ENCODE measurements around the gene PHOX2A. TPM values are rescaled to one million over a fixed set of nuclear protein-coding genes. Genes with fewer than 3 reads are reported as not detected.
"Not testable (repeated sequence)": the region's sequence is repeated elsewhere in the genome, so short reads cannot be mapped to it uniquely, and the experiment has no call there.

The PHOX2A gene
- total RNA-seq, 1 experiment from 2014 or later: not detected

DNA sequence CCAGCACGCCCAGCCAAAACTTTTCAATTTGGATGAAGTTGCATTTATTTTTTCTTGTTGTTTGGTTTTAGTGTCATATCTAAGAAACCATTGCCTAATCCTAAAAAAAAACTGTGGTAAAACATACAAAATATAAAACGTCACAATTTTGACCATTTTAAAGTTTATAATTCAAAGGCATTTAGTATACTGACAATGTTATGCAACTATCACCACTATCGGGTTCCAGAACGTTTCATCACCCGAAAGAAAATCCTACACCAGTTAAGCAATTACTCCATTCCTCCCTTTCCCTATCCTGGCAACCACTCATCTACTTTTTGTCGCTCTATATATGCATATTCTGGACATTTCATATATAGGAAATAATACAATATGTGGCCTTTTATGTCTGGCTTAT lies 30.5 kb upstream of the PHOX2A start:
- BruUV-seq (replicated peaks): no TSS peak
- ATAC-seq (no peak), DNase-seq (no peak)
- H3K9me3 ChIP-seq (ENCODE audit: low read length): no peaks in the 10 kb centered on the region
- no peak overlapping the region for H3K4me2 ChIP-seq (ENCODE audit: low read length)
- CTCF ChIA-PET: no interaction called here
- H3K27me3 ChIP-seq (ENCODE audit: low read length): no peaks in the 10 kb centered on the region
- TF ChIP-seq EZH2phosphoT487 (IDR thresholded peaks at IDR 0.05; ENCODE audit: borderline replicate concordance, low read length): no peak
- no peak for TF ChIP-seq EZH2 (IDR thresholded peaks at IDR 0.05; ENCODE audit: low read length, unreplicated experiment)
- TF ChIP-seq, protein P1, sequence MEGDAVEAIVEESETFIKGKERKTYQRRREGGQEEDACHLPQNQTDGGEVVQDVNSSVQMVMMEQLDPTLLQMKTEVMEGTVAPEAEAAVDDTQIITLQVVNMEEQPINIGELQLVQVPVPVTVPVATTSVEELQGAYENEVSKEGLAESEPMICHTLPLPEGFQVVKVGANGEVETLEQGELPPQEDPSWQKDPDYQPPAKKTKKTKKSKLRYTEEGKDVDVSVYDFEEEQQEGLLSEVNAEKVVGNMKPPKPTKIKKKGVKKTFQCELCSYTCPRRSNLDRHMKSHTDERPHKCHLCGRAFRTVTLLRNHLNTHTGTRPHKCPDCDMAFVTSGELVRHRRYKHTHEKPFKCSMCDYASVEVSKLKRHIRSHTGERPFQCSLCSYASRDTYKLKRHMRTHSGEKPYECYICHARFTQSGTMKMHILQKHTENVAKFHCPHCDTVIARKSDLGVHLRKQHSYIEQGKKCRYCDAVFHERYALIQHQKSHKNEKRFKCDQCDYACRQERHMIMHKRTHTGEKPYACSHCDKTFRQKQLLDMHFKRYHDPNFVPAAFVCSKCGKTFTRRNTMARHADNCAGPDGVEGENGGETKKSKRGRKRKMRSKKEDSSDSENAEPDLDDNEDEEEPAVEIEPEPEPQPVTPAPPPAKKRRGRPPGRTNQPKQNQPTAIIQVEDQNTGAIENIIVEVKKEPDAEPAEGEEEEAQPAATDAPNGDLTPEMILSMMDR (conservative IDR thresholded peaks at IDR 0.05; ENCODE audit: low read depth, low read length): no peak
- POLR2A ChIA-PET (ENCODE audit: unreplicated experiment): no interaction called here
- peaks cover 6% of the 10 kb centered on the region for H3K4me1 ChIP-seq (ENCODE audit: insufficient read depth, low read length)
- H3K36me3 ChIP-seq (ENCODE audit: low read depth, low read length): no peaks in the 10 kb centered on the region
- no peak overlapping the region for H3K27ac ChIP-seq (ENCODE audit: low read length)
- no peak overlapping the region for H3K9ac ChIP-seq (ENCODE audit: low read length)
- H3K9me2 ChIP-seq (replicated peaks; ENCODE audit: low read length): no peaks in the 10 kb centered on the region
- H3K4me3 ChIP-seq (ENCODE audit: low read length): no peak overlapping the region
- H3F3A ChIP-seq (ENCODE audit: low read length, unreplicated experiment): no peaks in the 10 kb centered on the region
- no peaks in the 10 kb centered on the region for H3K79me2 ChIP-seq (ENCODE audit: low read length)
- intact Hi-C loops (cut with micrococcal nuclease): no loop called here
- no peak overlapping the region for H2AFZ ChIP-seq (ENCODE audit: low read length)
- H4K20me1 ChIP-seq (ENCODE audit: low read length): no peaks in the 10 kb centered on the region

DNA sequence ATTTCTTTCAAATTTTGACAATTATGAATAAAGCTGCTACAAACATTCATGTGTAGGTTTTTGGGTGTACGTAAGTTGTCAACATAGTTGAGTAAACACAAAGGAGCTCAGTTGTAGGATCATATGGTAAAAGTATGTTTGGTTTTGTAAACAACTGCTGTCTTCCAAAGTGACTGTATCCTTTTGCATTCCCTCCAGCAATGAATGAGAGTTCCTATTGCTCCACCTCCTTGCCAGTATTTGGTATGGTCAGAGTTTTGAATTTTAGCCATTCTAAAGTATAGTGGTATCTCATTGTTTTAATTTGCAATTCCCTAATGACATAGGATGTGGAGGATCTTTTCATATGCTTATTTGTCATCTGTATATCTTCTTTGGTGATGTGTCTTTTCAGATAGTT lies 28.0 kb upstream of the PHOX2A start:
- Histone ChIP-seq H3K9ac (ENCODE audit: low read length) (no peak overlapping the region), H3K79me2 (ENCODE audit: low read length) (no peaks in the 10 kb centered on the region), H3K27me3 (ENCODE audit: low read length) (no peaks in the 10 kb centered on the region), H3K4me1 (ENCODE audit: insufficient read depth, low read length) (no peaks in the 10 kb centered on the region), H3K27ac (ENCODE audit: low read length) (no peak overlapping the region), H4K20me1 (ENCODE audit: low read length) (no peaks in the 10 kb centered on the region), H3K9me2 (replicated peaks; ENCODE audit: low read length) (no peaks in the 10 kb centered on the region), H2AFZ (ENCODE audit: low read length) (no peak overlapping the region), H3K9me3 (ENCODE audit: low read length) (no peaks in the 10 kb centered on the region), H3K36me3 (ENCODE audit: low read depth, low read length) (no peaks in the 10 kb centered on the region), H3F3A (ENCODE audit: low read length, unreplicated experiment) (no peaks in the 10 kb centered on the region), H3K4me3 (ENCODE audit: low read length) (no peak overlapping the region), H3K4me2 (ENCODE audit: low read length) (no peak overlapping the region)
- ATAC-seq (no peak), DNase-seq (no peak)
- BruUV-seq (replicated peaks): no TSS peak
- TF ChIP-seq, protein P1 (conservative IDR thresholded peaks at IDR 0.05; ENCODE audit: low read depth, low read length): no peak
- TF ChIP-seq EZH2phosphoT487 (IDR thresholded peaks at IDR 0.05; ENCODE audit: borderline replicate concordance, low read length) (no peak), EZH2 (IDR thresholded peaks at IDR 0.05; ENCODE audit: low read length, unreplicated experiment) (no peak)
- intact Hi-C loops (cut with micrococcal nuclease): no loop called here
- ChIA-PET CTCF (no interaction called here), POLR2A (ENCODE audit: unreplicated experiment) (no interaction called here)

DNA sequence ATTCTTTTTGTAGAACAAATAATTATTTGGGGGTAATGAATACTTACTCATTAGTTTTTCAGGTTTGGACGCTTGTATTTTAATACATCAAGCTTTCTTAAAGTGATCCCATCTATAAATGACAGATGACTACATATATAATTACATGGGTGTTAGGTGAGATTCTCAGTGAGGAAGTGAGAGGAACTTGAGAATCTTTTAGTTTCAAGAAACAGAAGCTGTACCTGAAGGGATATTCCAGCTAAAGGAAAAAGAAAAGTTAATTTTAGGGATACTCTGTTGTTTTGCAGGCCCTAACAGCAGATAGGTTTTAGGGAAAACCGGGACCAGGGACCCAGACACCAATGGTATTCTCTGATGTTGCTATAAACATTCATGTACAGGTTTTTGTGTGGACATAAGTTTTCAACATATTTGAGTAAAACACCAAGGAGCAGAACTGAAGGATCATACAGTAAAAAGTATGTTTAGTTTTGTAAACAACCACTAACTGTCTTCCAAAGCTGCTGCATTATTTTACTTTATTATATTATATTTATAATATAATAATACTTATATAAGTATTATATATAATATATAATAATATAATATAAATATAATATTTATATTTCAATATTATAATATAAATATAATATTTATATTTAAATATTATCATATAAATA lies 24.1 kb upstream of the PHOX2A start:
- ATAC-seq (no peak), DNase-seq (no peak)
- Histone ChIP-seq H3K27ac (ENCODE audit: low read length) (no peak overlapping the region), H3K36me3 (ENCODE audit: low read depth, low read length) (no peaks in the 10 kb centered on the region), H4K20me1 (ENCODE audit: low read length) (no peaks in the 10 kb centered on the region), H2AFZ (ENCODE audit: low read length) (no peak overlapping the region), H3K9me3 (ENCODE audit: low read length) (no peaks in the 10 kb centered on the region), H3K79me2 (ENCODE audit: low read length) (no peaks in the 10 kb centered on the region), H3K9ac (ENCODE audit: low read length) (no peak overlapping the region), H3K4me1 (ENCODE audit: insufficient read depth, low read length) (0 out of 2 replicates have a peak, but pooled peaks cover 2% of the 10 kb centered on the region), H3K9me2 (replicated peaks; ENCODE audit: low read length) (no peaks in the 10 kb centered on the region), H3K4me3 (ENCODE audit: low read length) (no peak overlapping the region), H3K4me2 (ENCODE audit: low read length) (no peak overlapping the region), H3F3A (ENCODE audit: low read length, unreplicated experiment) (no peaks in the 10 kb centered on the region), H3K27me3 (ENCODE audit: low read length) (no peaks in the 10 kb centered on the region)
- BruUV-seq (replicated peaks): no TSS peak
- POLR2A ChIA-PET (ENCODE audit: unreplicated experiment): no interaction called here
- intact Hi-C loops (cut with micrococcal nuclease): no loop called here
- TF ChIP-seq EZH2phosphoT487 (IDR thresholded peaks at IDR 0.05; ENCODE audit: borderline replicate concordance, low read length): no peak
- TF ChIP-seq, protein P1 (conservative IDR thresholded peaks at IDR 0.05; ENCODE audit: low read depth, low read length): no peak
- no peak for TF ChIP-seq EZH2 (IDR thresholded peaks at IDR 0.05; ENCODE audit: low read length, unreplicated experiment)
- CTCF ChIA-PET: interaction anchor here (0.6 kb wide), 1 partner anchor 845 kb away, joined by 7 read pairs; no protein-coding TSS in a partner anchor

DNA sequence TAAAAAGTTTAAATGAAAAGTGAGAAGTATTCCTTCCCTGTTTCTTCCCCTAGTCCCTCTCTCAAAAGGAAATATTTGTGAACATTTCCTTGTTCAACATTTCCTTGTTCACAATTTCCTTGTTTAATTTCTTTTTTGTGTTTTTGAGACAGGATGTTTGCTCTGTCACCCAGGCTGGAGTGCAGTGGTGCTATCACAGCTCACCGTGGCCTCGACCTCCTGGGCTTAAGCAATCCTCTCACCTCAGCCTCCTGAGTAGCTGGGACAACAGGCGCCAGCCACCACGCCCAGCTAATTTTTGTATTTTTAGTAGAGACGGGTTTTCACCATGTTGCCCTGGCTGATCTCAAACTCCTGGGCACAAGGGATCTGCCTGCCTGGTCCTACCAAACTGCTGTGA lies 23.0 kb upstream of the PHOX2A start:
- not testable (repeated sequence) for H3K4me2 ChIP-seq (ENCODE audit: low read length); H3F3A ChIP-seq (ENCODE audit: low read length, unreplicated experiment)

More for the DNA sequence above, 23.0 kb upstream of the PHOX2A start:
- H3K27ac ChIP-seq (ENCODE audit: low read length); H3K9ac ChIP-seq (ENCODE audit: low read length); H3K79me2 ChIP-seq (ENCODE audit: low read length); H3K27me3 ChIP-seq (ENCODE audit: low read length); ATAC-seq; H4K20me1 ChIP-seq (ENCODE audit: low read length); H3K9me2 ChIP-seq (replicated peaks; ENCODE audit: low read length); H3K36me3 ChIP-seq (ENCODE audit: low read depth, low read length); intact Hi-C loops (cut with micrococcal nuclease); H3K4me1 ChIP-seq (ENCODE audit: insufficient read depth, low read length); H3K4me3 ChIP-seq (ENCODE audit: low read length); DNase-seq; POLR2A ChIA-PET (ENCODE audit: unreplicated experiment); BruUV-seq (replicated peaks); H3K9me3 ChIP-seq (ENCODE audit: low read length); H2AFZ ChIP-seq (ENCODE audit: low read length): not testable (repeated sequence)
- CTCF ChIA-PET: interaction anchor here (0.6 kb wide), 1 partner anchor 353 kb away, joined by 4 read pairs; no protein-coding TSS in a partner anchor
